GM12892 (cell line): ENCODE data around the gene ZNF581.

ENCODE experiments used
- POLR2A ChIP-seq: IDR thresholded peaks from 2 replicates; pipeline ENCODE4 v1.6.1; 2011; ENCODE audit warnings: low read depth, low read length, control low read depth
- POLR2AphosphoS5 ChIP-seq: IDR thresholded peaks from 2 replicates; pipeline ENCODE4 v1.6.1; 2011; ENCODE audit warnings: low read depth, low read length, control low read depth
- TAF1 ChIP-seq: IDR thresholded peaks from 2 replicates; pipeline ENCODE4 v1.6.1; 2011; ENCODE audit warnings: low read depth, mild to moderate bottlenecking, control low read depth, low read length, borderline replicate concordance

DNA sequence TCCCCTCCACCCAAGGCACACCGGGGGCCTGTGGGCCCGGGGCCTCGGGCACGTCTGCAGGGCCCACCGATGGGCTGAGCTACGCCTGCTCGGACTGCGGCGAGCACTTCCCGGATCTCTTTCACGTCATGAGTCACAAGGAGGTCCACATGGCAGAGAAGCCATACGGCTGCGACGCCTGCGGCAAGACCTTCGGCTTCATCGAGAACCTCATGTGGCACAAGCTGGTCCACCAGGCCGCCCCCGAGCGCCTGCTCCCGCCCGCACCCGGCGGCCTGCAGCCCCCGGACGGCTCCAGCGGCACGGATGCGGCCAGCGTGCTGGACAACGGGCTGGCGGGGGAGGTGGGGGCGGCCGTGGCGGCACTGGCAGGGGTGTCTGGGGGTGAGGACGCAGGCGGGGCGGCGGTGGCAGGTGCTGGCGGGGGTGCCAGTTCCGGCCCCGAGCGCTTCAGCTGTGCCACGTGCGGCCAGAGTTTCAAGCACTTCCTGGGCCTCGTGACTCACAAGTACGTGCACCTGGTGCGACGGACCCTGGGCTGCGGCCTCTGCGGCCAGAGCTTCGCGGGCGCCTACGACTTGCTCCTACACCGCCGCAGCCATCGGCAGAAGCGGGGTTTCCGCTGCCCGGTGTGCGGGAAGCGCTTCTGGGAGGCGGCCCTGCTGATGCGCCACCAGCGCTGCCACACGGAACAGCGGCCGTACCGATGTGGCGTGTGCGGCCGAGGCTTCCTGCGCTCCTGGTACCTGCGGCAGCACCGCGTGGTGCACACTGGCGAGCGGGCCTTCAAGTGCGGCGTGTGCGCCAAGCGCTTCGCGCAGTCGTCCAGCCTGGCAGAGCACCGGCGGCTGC is 27.7 kb upstream of the ZNF581 start:
- no peak for TF ChIP-seq POLR2AphosphoS5
- no peak for TF ChIP-seq POLR2A
- no peak for TF ChIP-seq TAF1
